ENCODE data around the gene AHDC1. TPM values are rescaled to one million over a fixed set of nuclear protein-coding genes. Genes with fewer than 3 reads are reported as not detected.

Gene AHDC1
- total RNA-seq, 1 experiment from 2014 or later: 33.7 TPM

- BruUV-seq (replicated peaks): no TSS peak
- H3K27ac ChIP-seq (ENCODE audit: low read depth, low read length): no peak overlapping the region
- no peaks in the 10 kb centered on the region for H3K9me3 ChIP-seq (ENCODE audit: control insufficient read depth in 1 of 2, insufficient read depth in 1 of 2, low read depth in 1 of 2, low read length in 2 of 2)
- TF ChIP-seq ZNF274 (IDR thresholded peaks at IDR 0.05; ENCODE audit: low read depth, low read length) (no peak), POLR2AphosphoS5 (IDR thresholded peaks at IDR 0.05; ENCODE audit: low read depth, low read length) (no peak), REST (IDR thresholded peaks at IDR 0.05; ENCODE audit: low read depth) (no peak), RAD21 (IDR thresholded peaks at IDR 0.05; ENCODE audit: low read depth) (no peak), CTCF (IDR thresholded peaks at IDR 0.05 in 2 of 3, conservative IDR thresholded peaks at IDR 0.05 in 1 of 3; ENCODE audit: borderline replicate concordance in 1 of 3, insufficient read depth in 1 of 3, low read depth in 2 of 3, low read length in 2 of 3) (no peak), POLR2A (IDR thresholded peaks at IDR 0.05; ENCODE audit: borderline replicate concordance, extremely low read depth, insufficient read depth, insufficient read length) (no peak), SP1 (IDR thresholded peaks at IDR 0.05; ENCODE audit: low read depth) (no peak), JUND (IDR thresholded peaks at IDR 0.05) (no peak), SIN3A (IDR thresholded peaks at IDR 0.05; ENCODE audit: low read depth) (no peak), CEBPB (IDR thresholded peaks at IDR 0.05; ENCODE audit: low read depth) (no peak), ATF3 (IDR thresholded peaks at IDR 0.05) (no peak), YY1 (IDR thresholded peaks at IDR 0.05; ENCODE audit: extremely low read depth, insufficient replicate concordance, low read depth, low read length) (no peak), ZBTB33 (IDR thresholded peaks at IDR 0.05; ENCODE audit: extremely low read depth, insufficient replicate concordance, low read length) (no peak), MAX (IDR thresholded peaks at IDR 0.05) (no peak), SRF (IDR thresholded peaks at IDR 0.05; ENCODE audit: low read depth) (no peak), EGR1 (IDR thresholded peaks at IDR 0.05; ENCODE audit: low read depth) (no peak)
- peaks cover 48% of the 10 kb centered on the region for H3K79me2 ChIP-seq (ENCODE audit: insufficient read depth, low read length)
- ChIA-PET CTCF (interaction anchor here (0.8 kb wide), 1 partner anchor 16 kb away, joined by 4 read pairs; no protein-coding TSS in a partner anchor), POLR2A (no interaction called here), RAD21 (ENCODE audit: low non-redundant PET in 1 of 2, low total read pairs in 2 of 2, uncharacterized antibody in 2 of 2, unreplicated experiment in 2 of 2) (no interaction called here)
- ATAC-seq (no peak), DNase-seq (ENCODE audit: low read depth, low spot score) (no peak)
- intact Hi-C loops (cut with micrococcal nuclease): no loop called here
- H3K4me2 ChIP-seq (ENCODE audit: low read length): no peak overlapping the region
- H4K20me1 ChIP-seq (ENCODE audit: insufficient read depth): 0 out of 2 replicates have a peak, but pooled peaks cover 4% of the 10 kb centered on the region
- no peaks in the 10 kb centered on the region for H3K9me2 ChIP-seq (ENCODE audit: insufficient read depth)
- H3K36me3 ChIP-seq (ENCODE audit: control insufficient read depth in 1 of 2, insufficient read depth in 2 of 2, low read length in 2 of 2): 0 out of 4 replicates have a peak, but pooled peaks cover 0 to 7% of the 10 kb centered on the region in 2 experiments
- no peak overlapping the region for H3K9ac ChIP-seq (ENCODE audit: low read length)
- no peak overlapping the region for H2AFZ ChIP-seq (ENCODE audit: low read depth, low read length, poor library complexity, severe bottlenecking)
- H3K4me3 ChIP-seq (replicated peaks in 1 of 2; ENCODE audit: low read depth in 1 of 2, low read length in 2 of 2): no peak overlapping the region
- no peaks in the 10 kb centered on the region for H3K27me3 ChIP-seq (ENCODE audit: insufficient read depth, low read length)
- peaks cover 6 to 16% of the 10 kb centered on the region in 2 experiments; a peak in 2 of 4 replicates for H3K4me1 ChIP-seq (ENCODE audit: control insufficient read depth in 1 of 2, insufficient read depth in 2 of 2, low read length in 2 of 2)
Observed at GRCh38 chr1:27584453-27584852, 19.5 kb downstream of the AHDC1 start.

Measured in HCT116 (cell line).